Activated CD4-positive, alpha-beta T cell treated with anti-CD3 and anti-CD28 coated beads, Interleukin-2, amount 10 ng/mL, durations not matched to agents 7 days and 5 days (primary cell): ENCODE measurements around the gene APOBEC3B. TPM values are rescaled to one million over a fixed set of nuclear protein-coding genes. Genes with fewer than 3 reads are reported as not detected.
A peak's percentile ranks its signal among the peaks of the same experiment; 100 is the strongest.
"Not testable (repeated sequence)": the region's sequence is repeated elsewhere in the genome, so short reads cannot be mapped to it uniquely, and the experiment has no call there.

Experiments used
- CTCF ChIA-PET: fragments of 350-600 bp; sonication (Branson Sonifier 250); formaldehyde crosslinking; loops from one replicate; lab custom pipeline; 2021; ENCODE audit warnings: antibody characterized with exemption; lab: Charles Lee
- POLR2A ChIA-PET: fragments of 350-600 bp; sonication (Branson Sonifier 250); formaldehyde crosslinking; loops from one replicate; lab custom pipeline; 2021; ENCODE audit warnings: antibody characterized with exemption; lab: Charles Lee
- DNase-seq: peaks from one replicate; pipeline ENCODE4 v3.0.0-alpha.2; 2020
- H3K27ac Mint-ChIP-seq: one replicate; pipeline ENCODE4 v1.8.0; 2021; ENCODE audit warnings: mild to moderate bottlenecking, moderate library complexity, mixed read lengths
- H3K27me3 Mint-ChIP-seq: one replicate; pipeline ENCODE4 v1.8.0; 2021; ENCODE audit warnings: mixed read lengths
- H3K36me3 Mint-ChIP-seq: one replicate; pipeline ENCODE4 v1.8.0; 2021; ENCODE audit warnings: low read depth, mixed read lengths
- H3K4me1 Mint-ChIP-seq: one replicate; pipeline ENCODE4 v1.8.0; 2021; ENCODE audit warnings: mixed read lengths
- H3K4me3 Mint-ChIP-seq: one replicate; pipeline ENCODE4 v1.8.0; 2021; ENCODE audit warnings: mild to moderate bottlenecking, moderate library complexity, mixed read lengths
- H3K9me3 Mint-ChIP-seq: one replicate; pipeline ENCODE4 v1.8.0; 2021; ENCODE audit warnings: mixed read lengths
- total RNA-seq, 2 experiments: library from RNA; stranded (reverse); gene quantifications; one replicate each; pipeline ENCODE4 v1.2.3, GENCODE V29; 2021

APOBEC3B gene
- total RNA-seq, 2 experiments from 2014 or later: 8.7 to 8.8 TPM

- POLR2A ChIA-PET, H3K27ac Mint-ChIP-seq, H3K4me3 Mint-ChIP-seq, DNase-seq, H3K27me3 Mint-ChIP-seq, H3K9me3 Mint-ChIP-seq: not testable (repeated sequence)
- CTCF ChIA-PET: interaction anchor here (0.6 kb wide), 1 partner anchor 337 kb away, joined by 3 read pairs; no protein-coding TSS in a partner anchor
- Mint-ChIP-seq H3K4me1 (peaks cover 11% of the 10 kb centered on the region), H3K36me3 (peaks cover 12% of the 10 kb centered on the region)
These were observed 49.5 kb downstream of the APOBEC3B start for GRCh38 chr22:39031434-39032295.

DNA sequence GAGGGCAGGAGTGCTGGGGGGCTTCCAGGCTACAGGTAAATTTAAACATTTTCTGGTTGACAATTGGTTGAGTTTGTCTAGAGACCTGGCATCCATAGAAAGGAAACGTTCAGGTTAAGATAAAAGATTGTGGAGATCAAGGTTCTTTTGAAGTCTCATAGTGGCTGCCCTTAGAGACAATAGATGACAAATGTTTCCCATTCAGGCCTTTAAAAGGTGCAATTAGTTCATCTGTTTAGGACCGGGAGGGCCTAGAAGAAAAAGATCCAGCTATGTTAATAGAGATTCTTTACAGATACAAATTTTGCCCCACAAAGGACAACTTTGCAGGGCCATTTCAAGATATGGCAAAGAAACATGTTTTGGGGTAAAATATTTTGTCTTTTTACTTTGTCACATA, 54.9 kb downstream of the APOBEC3B start:
- H3K4me3 Mint-ChIP-seq, H3K36me3 Mint-ChIP-seq, H3K27me3 Mint-ChIP-seq, DNase-seq, H3K9me3 Mint-ChIP-seq, POLR2A ChIA-PET: not testable (repeated sequence)
- H3K27ac Mint-ChIP-seq: peak overlapping the region; percentile 10
- CTCF ChIA-PET: interaction anchor here (0.7 kb wide), 1 partner anchor 8 kb away, joined by 4 read pairs; no protein-coding TSS in a partner anchor
- H3K4me1 Mint-ChIP-seq: peaks cover 40% of the 10 kb centered on the region

DNA sequence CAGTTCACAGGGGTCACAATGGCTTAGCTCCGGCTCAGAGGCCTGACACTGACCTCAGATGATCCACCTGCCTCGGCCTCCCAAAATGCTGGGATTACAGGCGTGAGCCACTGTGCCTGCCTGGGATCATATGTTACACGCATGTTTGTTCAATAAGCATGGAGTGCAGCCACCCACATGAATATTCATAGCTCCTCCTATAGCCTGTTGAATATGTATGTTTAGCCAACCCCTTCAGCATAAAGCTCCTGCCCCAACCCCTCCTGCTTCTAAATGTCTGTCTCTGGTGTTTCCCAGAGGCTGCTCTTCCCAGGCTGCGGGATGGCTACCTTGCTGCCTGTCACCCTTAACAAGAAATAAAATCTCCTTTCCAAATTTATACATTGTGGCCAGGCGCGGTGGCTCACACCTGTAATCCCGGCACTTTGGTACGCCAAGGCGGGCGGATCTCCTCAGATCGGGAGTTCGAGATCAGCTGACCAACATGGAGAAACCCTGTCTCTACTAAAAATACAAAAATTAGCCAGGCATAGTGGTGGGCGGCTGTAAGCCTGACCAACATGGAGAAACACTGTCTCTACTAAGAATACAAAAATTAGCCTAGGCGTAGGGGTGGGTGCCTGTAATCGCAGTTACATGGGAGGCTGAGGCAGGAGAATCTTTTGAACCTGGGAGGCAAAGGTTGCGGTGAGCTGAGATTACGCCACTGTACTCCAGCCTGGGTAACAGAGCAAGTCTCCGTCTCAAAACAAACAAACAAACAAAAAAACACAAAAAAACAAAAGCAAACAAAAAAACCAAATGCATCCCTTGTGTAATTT, 57.4 kb downstream of the APOBEC3B start:
- ChIA-PET CTCF (interaction anchor here (1.2 to 1.4 kb wide), 2 partner anchors 11 to 169 kb away, joined by 3 to 5 read pairs; no protein-coding TSS in a partner anchor), POLR2A (no interaction called here)
- Mint-ChIP-seq H3K4me1 (peaks cover 53% of the 10 kb centered on the region), H3K4me3 (peak overlapping the region; percentile 92), H3K9me3 (no peaks in the 10 kb centered on the region), H3K27ac (peak overlapping the region; percentile 81), H3K27me3 (no peaks in the 10 kb centered on the region), H3K36me3 (peaks cover 7% of the 10 kb centered on the region)
- DNase-seq: no peak

GRCh38 chr22:39040155-39040537, 58.0 kb downstream of the APOBEC3B start:
- H3K27me3 Mint-ChIP-seq, POLR2A ChIA-PET, H3K9me3 Mint-ChIP-seq, DNase-seq: not testable (repeated sequence)
- peaks cover 11% of the 10 kb centered on the region for H3K36me3 Mint-ChIP-seq
- H3K27ac Mint-ChIP-seq: peak overlapping the region; percentile 81
- CTCF ChIA-PET: interaction anchor here (1.2 to 1.4 kb wide), 2 partner anchors 12 to 170 kb away, joined by 3 to 5 read pairs; no protein-coding TSS in a partner anchor
- H3K4me1 Mint-ChIP-seq: peaks cover 56% of the 10 kb centered on the region
- H3K4me3 Mint-ChIP-seq: peak overlapping the region; percentile 92

DNA sequence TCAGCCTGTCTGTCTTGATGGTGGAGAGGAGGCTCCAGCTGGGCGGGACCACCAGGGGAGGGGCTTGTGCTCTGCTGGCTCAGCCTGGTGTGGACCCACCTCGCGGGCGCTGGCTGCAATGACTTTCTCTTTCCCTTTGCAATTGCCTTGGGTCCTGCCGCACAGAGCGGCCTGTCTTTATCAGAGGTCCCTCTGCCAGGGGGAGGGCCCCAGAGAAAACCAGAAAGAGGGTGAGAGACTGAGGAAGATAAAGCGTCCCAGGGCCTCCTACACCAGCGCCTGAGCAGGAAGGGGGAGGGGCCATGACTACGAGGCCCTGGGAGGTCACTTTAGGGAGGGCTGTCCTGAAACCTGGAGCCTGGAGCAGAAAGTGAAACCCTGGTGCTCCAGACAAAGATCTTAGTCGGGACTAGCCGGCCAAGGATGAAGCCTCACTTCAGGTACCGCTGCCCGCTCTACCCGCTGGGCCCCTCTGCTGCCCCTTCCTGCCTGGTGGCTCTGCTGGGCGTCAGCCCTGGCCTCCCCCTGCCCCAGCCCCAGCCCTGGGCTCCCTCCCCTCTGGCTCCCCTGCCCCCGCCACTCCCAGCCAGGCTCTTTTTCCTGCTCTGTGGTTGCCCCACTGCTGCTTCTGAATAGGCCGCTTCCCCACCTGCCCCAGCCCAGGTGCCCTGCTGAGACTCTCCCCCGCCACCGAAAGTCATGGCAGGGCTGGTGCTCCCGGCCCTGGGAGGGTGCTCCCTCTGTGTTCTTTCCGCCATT, 58.6 kb downstream of the APOBEC3B start, which contains the start of gene APOBEC3F:
APOBEC3F (plus strand) TSS at position 327 of the 759 bp plus-strand sequence; CDS start at position 424, 97 bp downstream.
- CTCF ChIA-PET: interaction anchor here (0.6 to 1.4 kb wide), 3 partner anchors 13 to 170 kb away, joined by 3 to 5 read pairs (median 3); no protein-coding TSS in a partner anchor
- Mint-ChIP-seq H3K4me1 (peaks cover 56% of the 10 kb centered on the region), H3K36me3 (peaks cover 16% of the 10 kb centered on the region), H3K4me3 (peak within 1 kb of the TSS; percentile 92), H3K27ac (peak within 1 kb of the TSS; percentile 92)
- H3K9me3 Mint-ChIP-seq, H3K27me3 Mint-ChIP-seq, POLR2A ChIA-PET: not testable (repeated sequence)
- peak; percentile 75 for DNase-seq

GRCh38 chr22:39041908-39042307, 59.8 kb downstream of the APOBEC3B start:
- Mint-ChIP-seq H3K4me3 (peak overlapping the region; percentile 92), H3K27ac (peak overlapping the region; percentile 92), H3K36me3 (peaks cover 16% of the 10 kb centered on the region), H3K4me1 (peaks cover 51% of the 10 kb centered on the region), H3K27me3 (no peaks in the 10 kb centered on the region), H3K9me3 (no peaks in the 10 kb centered on the region)
- DNase-seq: no peak
- ChIA-PET CTCF (no interaction called here), POLR2A (no interaction called here)

Other genes starting within 250 kb of the APOBEC3B start
- 100 to 1,000 TPM; 582 to 702 TPM for gene SUN2, start 226.3 kb upstream of the APOBEC3B start, total RNA-seq
- gene DNAL4, start 188.2 kb upstream of the APOBEC3B start, total RNA-seq: 10 to 100 TPM in 1 of 2 experiments, 1 to 10 TPM in 1; 7.9 to 10.2 TPM
- gene NPTXR, start 138.3 kb upstream of the APOBEC3B start, total RNA-seq: 1 to 10 TPM; 1.1 to 1.2 TPM
- 10 to 100 TPM; 56.0 to 60.5 TPM for gene CBX6, start 110.1 kb upstream of the APOBEC3B start, total RNA-seq
- not detected for gene APOBEC3A, start 24.7 kb upstream of the APOBEC3B start, total RNA-seq
- gene APOBEC3C, start 31.9 kb downstream of the APOBEC3B start, total RNA-seq: 100 to 1,000 TPM; 111 to 144 TPM
- 10 to 100 TPM; 34.7 to 39.7 TPM for gene APOBEC3D, start 38.8 kb downstream of the APOBEC3B start, total RNA-seq
- gene APOBEC3F, start 58.5 kb downstream of the APOBEC3B start, total RNA-seq: 10 to 100 TPM; 27.9 to 33.8 TPM
- 10 to 100 TPM; 89.6 to 96.4 TPM for gene APOBEC3G, start 94.9 kb downstream of the APOBEC3B start, total RNA-seq
- 10 to 100 TPM; 46.0 to 54.3 TPM for gene APOBEC3H, start 114.9 kb downstream of the APOBEC3B start, total RNA-seq
- 10 to 100 TPM; 14.9 to 16.0 TPM for gene CBX7, start 170.3 kb downstream of the APOBEC3B start, total RNA-seq